OCI-LY3 (cell line): ENCODE measurements around the gene SDF2L1.

Experiments used
- H2AFZ ChIP-seq: fragments of 200-600, 300-600 bp; shearing (Covaris generic); 2 replicates; pipeline ENCODE4 v1.6.0; 2014; ENCODE audit warnings: antibody characterized with exemption, low read depth, low read length
- H3K27ac ChIP-seq: fragments of 200-600, 300-600 bp; sonication (generic); 2 replicates; pipeline ENCODE4 v1.5.1; 2014; ENCODE audit warnings: mild to moderate bottlenecking, low read length, moderate library complexity, mixed read lengths
- H3K27me3 ChIP-seq: fragments of 200-600, 300-600 bp; sonication (generic); 2 replicates; pipeline ENCODE4 v1.6.1; 2014; ENCODE audit warnings: low read depth, low read length, mixed read lengths
- H3K36me3 ChIP-seq: fragments of 200-600, 300-600 bp; sonication (generic); replicated peaks from 2 replicates; pipeline ENCODE3; 2014; ENCODE audit warnings: low read depth, low read length, mixed read lengths
- H3K4me1 ChIP-seq: fragments of 300-600, 200-600 bp; sonication (generic); 2 replicates; pipeline ENCODE4 v1.6.1; 2014; ENCODE audit warnings: low read length, mixed read lengths
- H3K4me2 ChIP-seq: fragments of 200-600, 300-600 bp; sonication (generic); 2 replicates; pipeline ENCODE4 v1.6.1; 2014; ENCODE audit warnings: low read length, mixed read lengths
- H3K4me3 ChIP-seq: fragments of 300-600, 200-600 bp; sonication (generic); 2 replicates; pipeline ENCODE4 v1.5.1; 2014; ENCODE audit warnings: antibody characterized with exemption, mild to moderate bottlenecking, low read length, moderate library complexity
- H3K79me2 ChIP-seq: fragments of 300-600, 200-600 bp; shearing (Covaris generic); 2 replicates; pipeline ENCODE4 v1.6.1; 2014; ENCODE audit warnings: mild to moderate bottlenecking, low read length, mixed read lengths
- H3K9ac ChIP-seq: fragments of 300-600, 200-600 bp; shearing (Covaris generic); 2 replicates; pipeline ENCODE4 v1.6.0; 2014; ENCODE audit warnings: mild to moderate bottlenecking, low read length, moderate library complexity
- H3K9me3 ChIP-seq: fragments of 200-600, 300-600 bp; shearing (Covaris generic); 2 replicates; pipeline ENCODE4 v1.6.1; 2014; ENCODE audit warnings: low read length, mixed read lengths; ENCODE audit not compliant: insufficient read depth
- H4K20me1 ChIP-seq: fragments of 200-600, 300-600 bp; sonication (generic); 2 replicates; pipeline ENCODE4 v1.6.1; 2016; ENCODE audit warnings: low read length, mixed read lengths; ENCODE audit not compliant: insufficient read depth
- EZH2phosphoT487 ChIP-seq: fragments of 200-600 bp; shearing (Covaris generic); IDR thresholded peaks from 2 replicates; pipeline ENCODE4 v1.6.1; 2018; ENCODE audit warnings: antibody characterized with exemption, mixed run types, low read depth
- TF ChIP-seq, protein P1 (sequence below): fragments of 200-600, 300-600 bp; sonication (generic); IDR thresholded peaks from 2 replicates; pipeline ENCODE4 v1.5.1; 2014; ENCODE audit warnings: antibody characterized with exemption, low read length, low read depth

SDF2L1 gene

DNA sequence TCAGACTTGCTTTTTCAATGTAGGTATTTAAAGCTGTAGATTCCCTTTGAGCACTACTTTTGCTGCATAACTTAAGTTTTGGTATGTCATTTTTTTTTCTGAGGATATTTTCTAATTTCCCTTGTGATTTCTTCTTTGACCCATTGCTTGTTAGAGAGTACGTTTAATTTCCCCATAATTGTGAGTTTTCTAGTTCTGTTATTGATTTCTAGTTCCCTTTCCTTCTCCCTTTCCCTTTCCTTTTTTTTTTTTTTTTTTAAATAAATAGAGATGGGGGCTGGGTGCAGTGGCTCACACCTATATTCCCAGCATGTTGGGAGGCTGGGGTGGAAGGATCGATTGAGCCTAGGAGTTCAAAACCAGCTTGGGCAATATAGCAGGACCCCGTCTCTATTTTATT lies 43.8 kb upstream of the SDF2L1 start:
- H3K9me3 ChIP-seq = no peaks in the 10 kb centered on the region
- H3K27me3 ChIP-seq = no peaks in the 10 kb centered on the region
- H3K4me2 ChIP-seq = no peak overlapping the region
- H3K4me1 ChIP-seq = no peaks in the 10 kb centered on the region
- no peak overlapping the region for H3K9ac ChIP-seq
- H3K36me3 ChIP-seq = peaks cover 55% of the 10 kb centered on the region
- no peak for TF ChIP-seq EZH2phosphoT487
- TF ChIP-seq, protein P1, sequence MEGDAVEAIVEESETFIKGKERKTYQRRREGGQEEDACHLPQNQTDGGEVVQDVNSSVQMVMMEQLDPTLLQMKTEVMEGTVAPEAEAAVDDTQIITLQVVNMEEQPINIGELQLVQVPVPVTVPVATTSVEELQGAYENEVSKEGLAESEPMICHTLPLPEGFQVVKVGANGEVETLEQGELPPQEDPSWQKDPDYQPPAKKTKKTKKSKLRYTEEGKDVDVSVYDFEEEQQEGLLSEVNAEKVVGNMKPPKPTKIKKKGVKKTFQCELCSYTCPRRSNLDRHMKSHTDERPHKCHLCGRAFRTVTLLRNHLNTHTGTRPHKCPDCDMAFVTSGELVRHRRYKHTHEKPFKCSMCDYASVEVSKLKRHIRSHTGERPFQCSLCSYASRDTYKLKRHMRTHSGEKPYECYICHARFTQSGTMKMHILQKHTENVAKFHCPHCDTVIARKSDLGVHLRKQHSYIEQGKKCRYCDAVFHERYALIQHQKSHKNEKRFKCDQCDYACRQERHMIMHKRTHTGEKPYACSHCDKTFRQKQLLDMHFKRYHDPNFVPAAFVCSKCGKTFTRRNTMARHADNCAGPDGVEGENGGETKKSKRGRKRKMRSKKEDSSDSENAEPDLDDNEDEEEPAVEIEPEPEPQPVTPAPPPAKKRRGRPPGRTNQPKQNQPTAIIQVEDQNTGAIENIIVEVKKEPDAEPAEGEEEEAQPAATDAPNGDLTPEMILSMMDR = no peak
- no peak overlapping the region for H3K4me3 ChIP-seq
- no peak overlapping the region for H3K27ac ChIP-seq
- no peak overlapping the region for H2AFZ ChIP-seq
- H3K79me2 ChIP-seq = peaks cover 100% of the 10 kb centered on the region
- H4K20me1 ChIP-seq = peaks cover 86% of the 10 kb centered on the region

DNA sequence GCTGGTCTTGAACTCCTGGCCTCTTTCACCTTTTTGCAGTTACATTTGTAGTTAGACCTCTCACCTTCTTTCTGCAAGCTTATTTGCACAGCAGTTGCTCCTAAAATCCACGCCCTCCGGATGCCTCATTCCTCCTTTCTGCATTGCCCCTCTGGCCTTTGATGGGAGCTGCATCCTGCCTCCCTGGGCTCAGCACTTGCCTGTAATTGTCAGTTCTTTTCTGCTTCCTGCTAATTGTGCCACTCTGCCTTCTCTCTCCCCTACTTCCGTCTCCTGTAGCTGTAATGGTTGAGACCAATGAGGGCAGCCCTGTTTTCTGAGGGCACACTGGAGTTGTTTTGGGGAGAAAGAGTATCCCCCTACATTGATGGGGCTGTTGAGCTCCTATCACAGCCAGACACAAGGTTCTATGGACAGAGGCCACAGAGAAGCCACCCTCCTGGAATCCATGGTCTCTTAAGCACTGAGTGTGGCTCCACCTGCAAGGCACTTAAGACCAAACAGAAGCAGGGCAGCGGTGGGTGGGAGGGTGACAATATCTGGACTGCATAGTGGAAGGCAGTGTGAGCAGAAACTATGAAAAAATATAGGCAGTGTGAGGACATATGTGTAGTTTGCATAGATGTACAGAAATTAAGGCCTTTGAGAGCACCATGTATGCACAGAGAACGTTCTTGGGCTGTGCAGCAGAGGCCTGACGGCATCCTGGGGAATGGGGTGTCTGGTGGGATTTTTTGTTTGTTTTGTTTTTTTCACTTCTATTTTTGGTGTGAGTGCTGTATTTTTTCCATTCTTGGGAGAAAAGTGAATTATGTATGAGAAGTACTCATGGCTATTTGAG lies 42.8 kb upstream of the SDF2L1 start:
- peaks cover 98% of the 10 kb centered on the region for H3K79me2 ChIP-seq
- H2AFZ ChIP-seq = no peak overlapping the region
- H3K36me3 ChIP-seq = peaks cover 46% of the 10 kb centered on the region
- peaks cover 4% of the 10 kb centered on the region; the same call in 1 of the 2 replicates for H3K4me1 ChIP-seq
- 0 out of 2 replicates have a peak overlapping the region, but pooled peaks have one; percentile 12 for H3K27ac ChIP-seq
- no peak overlapping the region for H3K4me3 ChIP-seq
- no peaks in the 10 kb centered on the region for H3K27me3 ChIP-seq
- H3K9ac ChIP-seq = no peak overlapping the region
- H4K20me1 ChIP-seq = peaks cover 83% of the 10 kb centered on the region
- TF ChIP-seq, protein P1 = no peak
- TF ChIP-seq EZH2phosphoT487 = no peak
- no peak overlapping the region for H3K4me2 ChIP-seq
- no peaks in the 10 kb centered on the region for H3K9me3 ChIP-seq

DNA sequence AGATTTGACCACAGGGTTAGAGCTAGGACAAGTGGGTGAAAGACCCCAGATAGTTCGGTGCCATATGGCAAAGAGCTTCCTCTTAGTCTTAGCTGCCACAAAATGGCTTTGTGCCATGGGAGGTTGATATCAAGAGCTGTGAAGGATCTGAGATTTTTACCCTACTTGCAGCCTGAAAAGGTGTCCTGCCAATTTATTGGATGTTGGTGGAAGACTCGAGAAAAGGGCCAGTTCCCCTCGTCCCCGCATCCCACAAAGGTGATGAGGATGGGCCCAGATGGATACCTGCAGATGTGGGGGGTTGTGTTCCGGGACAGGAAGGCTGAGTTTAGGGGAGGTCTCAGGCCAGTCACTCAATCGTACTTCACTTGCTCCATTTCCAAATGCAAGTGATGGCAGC lies 39.5 kb upstream of the SDF2L1 start:
- Histone ChIP-seq H4K20me1 (peaks cover 84% of the 10 kb centered on the region), H2AFZ (no peak overlapping the region), H3K27me3 (no peaks in the 10 kb centered on the region), H3K4me3 (no peak overlapping the region), H3K4me2 (no peak overlapping the region), H3K9me3 (no peaks in the 10 kb centered on the region), H3K4me1 (peaks cover 19% of the 10 kb centered on the region), H3K36me3 (peaks cover 33% of the 10 kb centered on the region), H3K9ac (no peak overlapping the region), H3K27ac (no peak overlapping the region), H3K79me2 (peaks cover 98% of the 10 kb centered on the region)
- TF ChIP-seq, protein P1 = no peak
- TF ChIP-seq EZH2phosphoT487 = no peak

DNA sequence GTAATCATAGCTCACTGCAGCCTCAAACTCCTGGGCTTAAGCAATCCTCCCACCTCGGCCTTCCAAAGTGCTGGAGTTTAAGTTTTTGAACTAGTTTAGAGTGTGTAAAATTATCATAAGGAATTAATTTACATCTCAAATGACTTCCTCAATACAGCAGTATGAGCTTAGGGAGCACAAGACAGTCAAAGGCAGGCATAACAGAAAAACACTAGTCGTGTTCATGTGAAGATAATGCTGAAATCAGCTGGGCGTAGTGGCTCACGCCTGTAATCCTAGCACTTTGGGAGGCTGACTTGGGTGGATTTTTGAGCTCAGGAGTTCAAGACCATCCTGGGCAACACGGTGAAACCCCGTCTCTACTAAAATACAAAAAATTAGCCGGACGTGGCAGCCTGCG lies 38.1 kb upstream of the SDF2L1 start:
- no peaks in the 10 kb centered on the region for H3K9me3 ChIP-seq
- H3K4me3 ChIP-seq = no peak overlapping the region
- no peak overlapping the region for H3K27ac ChIP-seq
- TF ChIP-seq EZH2phosphoT487 = no peak
- TF ChIP-seq, protein P1 = no peak
- H3K79me2 ChIP-seq = peaks cover 98% of the 10 kb centered on the region
- H4K20me1 ChIP-seq = peaks cover 81% of the 10 kb centered on the region
- H3K4me2 ChIP-seq = no peak overlapping the region
- H3K4me1 ChIP-seq = peaks cover 19% of the 10 kb centered on the region
- H3K27me3 ChIP-seq = no peaks in the 10 kb centered on the region
- H3K9ac ChIP-seq = no peak overlapping the region
- no peak overlapping the region for H2AFZ ChIP-seq
- peaks cover 31% of the 10 kb centered on the region for H3K36me3 ChIP-seq
